OCI-LY7 (cell line): Measurements from ENCODE around the gene VAV1. TPM values are rescaled to one million over a fixed set of nuclear protein-coding genes. Genes with fewer than 3 reads are reported as not detected.

ENCODE experiments used
- BruUV-seq: library from RNA; stranded (reverse); fragments of 400-500 nt; replicated peaks from 2 replicates; lab custom pipeline; 2021; lab: Mats Ljungman, UMichigan
- CTCF ChIA-PET: fragments of 300-600 bp; sonication (Branson Sonifier 250); formaldehyde crosslinking; loops from one replicate; lab custom pipeline; 2022; ENCODE audit warnings: antibody characterized with exemption; ENCODE audit not compliant: unreplicated experiment; lab: Charles Lee
- POLR2A ChIA-PET: fragments of 300-600 bp; sonication (Branson Sonifier 250); formaldehyde crosslinking; loops from one replicate; lab custom pipeline; 2022; ENCODE audit warnings: antibody characterized with exemption; lab: Charles Lee
- DNase-seq: peaks from one replicate; pipeline ENCODE4 v3.0.0-alpha.2; 2015; ENCODE audit warnings: low spot score
- H2AFZ ChIP-seq: fragments of 200-600 bp; sonication (generic), shearing (Covaris generic); 2 replicates; pipeline ENCODE4 v1.6.1; 2014; ENCODE audit warnings: mild to moderate bottlenecking, antibody characterized with exemption, low read length, moderate library complexity
- H3K27ac ChIP-seq: fragments of 200-600 bp; sonication (generic); 2 replicates; pipeline ENCODE4 v1.5.1; 2014; ENCODE audit warnings: mixed run types, low read depth, mild to moderate bottlenecking, moderate library complexity, low read length, inconsistent platforms; ENCODE audit not compliant: poor library complexity, severe bottlenecking
- H3K36me3 ChIP-seq: fragments of 200-600 bp; sonication (generic); 2 replicates; pipeline ENCODE4 v1.6.1; 2014; ENCODE audit warnings: mild to moderate bottlenecking, antibody characterized with exemption, low read length, moderate library complexity, mixed read lengths; ENCODE audit not compliant: insufficient read depth
- H3K4me1 ChIP-seq: fragments of 200-600 bp; sonication (generic); 2 replicates; pipeline ENCODE4 v1.5.1; 2014; ENCODE audit warnings: mild to moderate bottlenecking, low read length; ENCODE audit not compliant: insufficient read depth, poor library complexity, severe bottlenecking
- H3K4me2 ChIP-seq: fragments of 200-600 bp; sonication (generic); 2 replicates; pipeline ENCODE4 v1.6.1; 2014; ENCODE audit warnings: mild to moderate bottlenecking, low read length
- H3K4me3 ChIP-seq: fragments of 200-600 bp; sonication (generic); 2 replicates; pipeline ENCODE4 v1.5.1; 2014; ENCODE audit warnings: mild to moderate bottlenecking, low read depth, low read length; ENCODE audit not compliant: poor library complexity, severe bottlenecking
- H3K79me2 ChIP-seq: fragments of 200-600 bp; sonication (generic); 2 replicates; pipeline ENCODE4 v1.6.1; 2016; ENCODE audit warnings: low read depth, mild to moderate bottlenecking, low read length, moderate library complexity, mixed read lengths; ENCODE audit not compliant: insufficient read depth
- H3K9me2 ChIP-seq: fragments of 200-600 bp; sonication (generic); 2 replicates; pipeline ENCODE4 v1.6.1; 2016; ENCODE audit warnings: mild to moderate bottlenecking, low read length, mixed read lengths; ENCODE audit not compliant: insufficient read depth
- H3K9me3 ChIP-seq: fragments of 200-600 bp; sonication (generic); 2 replicates; pipeline ENCODE4 v1.6.1; 2014; ENCODE audit warnings: mild to moderate bottlenecking, mixed run types, low read length, mixed read lengths
- H4K20me1 ChIP-seq: fragments of 200-600 bp; sonication (generic); 2 replicates; pipeline ENCODE4 v1.6.1; 2014; ENCODE audit warnings: mild to moderate bottlenecking, antibody characterized with exemption, low read length, moderate library complexity, mixed read lengths; ENCODE audit not compliant: insufficient read depth
- EZH2phosphoT487 ChIP-seq: fragments of 200-600 bp; sonication (generic); IDR thresholded peaks from 2 replicates; pipeline ENCODE4 v1.6.1; 2018; ENCODE audit warnings: low read depth, borderline replicate concordance, mild to moderate bottlenecking, mixed run types, antibody characterized with exemption, low read length, moderate library complexity, mixed read lengths
- intact Hi-C: fragments of 100-400 bp; cut with micrococcal nuclease; formaldehyde crosslinking; loops from one replicate; pipeline ENCODE4 v1.10.0; 2022; ENCODE audit not compliant: unreplicated experiment
- total RNA-seq, 2 experiments: library from RNA; depleted of rRNA in 1 of 2; stranded (reverse); fragments of >200 nt in 1 of 2; shearing (Covaris generic) in 1 of 2; gene quantifications; 2 replicates each; pipeline ENCODE4 v1.2.3, GENCODE V29; 2014 to 2022
- TF ChIP-seq, protein P1 (sequence below): fragments of 200-600 bp; sonication (generic); conservative IDR thresholded peaks from 2 replicates; pipeline ENCODE4 v1.5.1; 2014; ENCODE audit warnings: mild to moderate bottlenecking, antibody characterized with exemption, low read length, moderate library complexity, mixed read lengths

Gene VAV1
- total RNA-seq, 2 experiments from 2014 or later, result 90.7 to 107 TPM

DNA sequence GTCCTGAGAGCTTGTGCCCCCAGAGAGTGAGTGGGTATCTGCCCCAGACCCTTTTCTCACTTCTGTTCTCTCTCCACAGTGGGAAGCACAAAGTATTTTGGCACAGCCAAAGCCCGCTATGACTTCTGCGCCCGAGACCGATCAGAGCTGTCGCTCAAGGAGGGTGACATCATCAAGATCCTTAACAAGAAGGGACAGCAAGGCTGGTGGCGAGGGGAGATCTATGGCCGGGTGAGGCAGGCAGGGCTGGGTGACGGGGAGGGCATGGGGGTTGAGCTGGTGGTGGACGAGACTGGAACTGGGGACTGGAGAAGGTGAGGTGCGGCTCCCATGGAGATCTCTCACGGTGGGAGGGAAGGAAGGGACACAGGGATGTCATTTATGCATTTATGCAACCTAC is 81.4 kb downstream of the VAV1 start:
- Histone ChIP-seq H3K27ac (no peak overlapping the region), H3K79me2 (no peaks in the 10 kb centered on the region), H3K9me2 (no peaks in the 10 kb centered on the region), H3K36me3 (peaks cover 80% of the 10 kb centered on the region), H3K4me2 (no peak overlapping the region), H2AFZ (no peak overlapping the region), H3K4me3 (no peak overlapping the region), H3K9me3 (no peaks in the 10 kb centered on the region), H4K20me1 (no peaks in the 10 kb centered on the region), H3K4me1 (no peaks in the 10 kb centered on the region)
- ChIA-PET POLR2A (no interaction called here), CTCF (no interaction called here)
- BruUV-seq, result no TSS peak
- intact Hi-C loops, result no loop called here
- no peak for DNase-seq
- TF ChIP-seq, protein P1, sequence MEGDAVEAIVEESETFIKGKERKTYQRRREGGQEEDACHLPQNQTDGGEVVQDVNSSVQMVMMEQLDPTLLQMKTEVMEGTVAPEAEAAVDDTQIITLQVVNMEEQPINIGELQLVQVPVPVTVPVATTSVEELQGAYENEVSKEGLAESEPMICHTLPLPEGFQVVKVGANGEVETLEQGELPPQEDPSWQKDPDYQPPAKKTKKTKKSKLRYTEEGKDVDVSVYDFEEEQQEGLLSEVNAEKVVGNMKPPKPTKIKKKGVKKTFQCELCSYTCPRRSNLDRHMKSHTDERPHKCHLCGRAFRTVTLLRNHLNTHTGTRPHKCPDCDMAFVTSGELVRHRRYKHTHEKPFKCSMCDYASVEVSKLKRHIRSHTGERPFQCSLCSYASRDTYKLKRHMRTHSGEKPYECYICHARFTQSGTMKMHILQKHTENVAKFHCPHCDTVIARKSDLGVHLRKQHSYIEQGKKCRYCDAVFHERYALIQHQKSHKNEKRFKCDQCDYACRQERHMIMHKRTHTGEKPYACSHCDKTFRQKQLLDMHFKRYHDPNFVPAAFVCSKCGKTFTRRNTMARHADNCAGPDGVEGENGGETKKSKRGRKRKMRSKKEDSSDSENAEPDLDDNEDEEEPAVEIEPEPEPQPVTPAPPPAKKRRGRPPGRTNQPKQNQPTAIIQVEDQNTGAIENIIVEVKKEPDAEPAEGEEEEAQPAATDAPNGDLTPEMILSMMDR, result no peak
- TF ChIP-seq EZH2phosphoT487, result no peak

DNA sequence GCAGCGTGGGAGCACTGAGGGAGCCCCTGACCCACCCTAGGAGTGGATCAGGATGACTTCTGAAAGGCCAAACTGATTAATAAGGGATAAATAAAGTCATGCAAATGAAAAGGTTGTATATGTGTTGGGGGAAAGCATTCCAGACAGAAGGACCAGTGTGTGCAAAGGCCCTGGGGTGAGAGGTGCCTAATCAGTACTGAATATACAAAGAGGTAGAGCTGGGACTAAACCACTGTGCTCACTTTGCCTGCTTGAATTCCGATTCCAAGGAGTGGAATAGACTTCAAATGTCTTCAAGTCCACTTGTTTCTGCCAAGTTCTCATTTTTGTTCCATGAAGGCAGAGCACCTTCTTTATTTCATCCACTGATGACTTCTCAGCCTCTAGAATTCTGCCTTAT is 82.2 kb downstream of the VAV1 start:
- intact Hi-C loops, result no loop called here
- H3K9me2 ChIP-seq, result no peaks in the 10 kb centered on the region
- no peak for TF ChIP-seq EZH2phosphoT487
- TF ChIP-seq, protein P1, result no peak
- H2AFZ ChIP-seq, result no peak overlapping the region
- no peak overlapping the region for H3K4me2 ChIP-seq
- H3K4me1 ChIP-seq, result no peaks in the 10 kb centered on the region
- peaks cover 72% of the 10 kb centered on the region for H3K36me3 ChIP-seq
- ChIA-PET CTCF (no interaction called here), POLR2A (no interaction called here)
- no peak overlapping the region for H3K4me3 ChIP-seq
- no peak for DNase-seq
- H3K9me3 ChIP-seq, result no peaks in the 10 kb centered on the region
- no peaks in the 10 kb centered on the region for H3K79me2 ChIP-seq
- BruUV-seq, result no TSS peak
- no peak overlapping the region for H3K27ac ChIP-seq
- no peaks in the 10 kb centered on the region for H4K20me1 ChIP-seq

DNA sequence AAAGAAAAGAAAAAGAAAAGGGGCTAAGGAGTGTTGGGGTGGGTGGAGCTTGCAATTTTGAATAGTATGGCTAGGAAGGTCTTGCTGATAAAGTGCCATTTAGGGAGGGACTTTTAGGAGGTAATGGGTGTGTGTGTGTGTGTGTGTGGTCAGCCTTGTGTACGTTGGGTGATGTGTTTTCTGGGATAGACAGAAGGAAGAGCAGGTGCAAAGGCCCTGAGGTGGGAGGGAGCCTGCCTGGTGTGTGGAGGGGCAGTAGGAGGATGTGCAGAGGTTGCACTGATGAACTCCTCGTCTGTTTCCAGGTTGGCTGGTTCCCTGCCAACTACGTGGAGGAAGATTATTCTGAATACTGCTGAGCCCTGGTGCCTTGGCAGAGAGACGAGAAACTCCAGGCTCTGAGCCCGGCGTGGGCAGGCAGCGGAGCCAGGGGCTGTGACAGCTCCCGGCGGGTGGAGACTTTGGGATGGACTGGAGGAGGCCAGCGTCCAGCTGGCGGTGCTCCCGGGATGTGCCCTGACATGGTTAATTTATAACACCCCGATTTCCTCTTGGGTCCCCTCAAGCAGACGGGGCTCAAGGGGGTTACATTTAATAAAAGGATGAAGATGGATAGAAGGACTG is 84.4 kb downstream of the VAV1 start:
- H2AFZ ChIP-seq, result no peak overlapping the region
- no peak overlapping the region for H3K27ac ChIP-seq
- H3K9me3 ChIP-seq, result no peaks in the 10 kb centered on the region
- no peaks in the 10 kb centered on the region for H3K4me1 ChIP-seq
- no peaks in the 10 kb centered on the region for H3K79me2 ChIP-seq
- DNase-seq, result no peak
- H3K9me2 ChIP-seq, result no peaks in the 10 kb centered on the region
- no peak overlapping the region for H3K4me3 ChIP-seq
- POLR2A ChIA-PET, result no interaction called here
- TF ChIP-seq EZH2phosphoT487, result no peak
- TF ChIP-seq, protein P1, result no peak
- no peak overlapping the region for H3K4me2 ChIP-seq
- peaks cover 53% of the 10 kb centered on the region for H3K36me3 ChIP-seq
- intact Hi-C loops, result no loop called here
- BruUV-seq, result no TSS peak
- no peaks in the 10 kb centered on the region for H4K20me1 ChIP-seq
- CTCF ChIA-PET, result no interaction called here
